ENCODE results near the gene KLF13.

- TF ChIP-seq, protein P1, sequence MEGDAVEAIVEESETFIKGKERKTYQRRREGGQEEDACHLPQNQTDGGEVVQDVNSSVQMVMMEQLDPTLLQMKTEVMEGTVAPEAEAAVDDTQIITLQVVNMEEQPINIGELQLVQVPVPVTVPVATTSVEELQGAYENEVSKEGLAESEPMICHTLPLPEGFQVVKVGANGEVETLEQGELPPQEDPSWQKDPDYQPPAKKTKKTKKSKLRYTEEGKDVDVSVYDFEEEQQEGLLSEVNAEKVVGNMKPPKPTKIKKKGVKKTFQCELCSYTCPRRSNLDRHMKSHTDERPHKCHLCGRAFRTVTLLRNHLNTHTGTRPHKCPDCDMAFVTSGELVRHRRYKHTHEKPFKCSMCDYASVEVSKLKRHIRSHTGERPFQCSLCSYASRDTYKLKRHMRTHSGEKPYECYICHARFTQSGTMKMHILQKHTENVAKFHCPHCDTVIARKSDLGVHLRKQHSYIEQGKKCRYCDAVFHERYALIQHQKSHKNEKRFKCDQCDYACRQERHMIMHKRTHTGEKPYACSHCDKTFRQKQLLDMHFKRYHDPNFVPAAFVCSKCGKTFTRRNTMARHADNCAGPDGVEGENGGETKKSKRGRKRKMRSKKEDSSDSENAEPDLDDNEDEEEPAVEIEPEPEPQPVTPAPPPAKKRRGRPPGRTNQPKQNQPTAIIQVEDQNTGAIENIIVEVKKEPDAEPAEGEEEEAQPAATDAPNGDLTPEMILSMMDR (optimal IDR thresholded peaks at IDR 0.05 in 1 of 3, IDR thresholded peaks at IDR 0.05 in 1 of 3, conservative IDR thresholded peaks at IDR 0.05 in 1 of 3; ENCODE audit: extremely low read depth in 1 of 3, insufficient read depth in 2 of 3, low read length in 3 of 3): no peak
- no peak for TF ChIP-seq EZH2 (IDR thresholded peaks at IDR 0.05; ENCODE audit: low read length)
Measured at GRCh38 chr15:31280046-31280830, 46.4 kb upstream of the KLF13 start.
